WTC11 (cell line): ENCODE results near the gene TMEM30B. TPM values are rescaled to one million over a fixed set of nuclear protein-coding genes. Genes with fewer than 3 reads are reported as not detected.

Experiments used
- ATAC-seq: fragments of 200-7000 bp; cut with Tn5 transposase; 2 replicates; pipeline ENCODE4 v1.10.0; 2021; ENCODE audit warnings: mild to moderate bottlenecking, moderate library complexity
- CTCF ChIA-PET: fragments of 300-600 bp; sonication (Branson Sonifier 250); formaldehyde crosslinking; loops from one replicate; lab custom pipeline; 2021; ENCODE audit warnings: antibody characterized with exemption; lab: Charles Lee
- POLR2A ChIA-PET: fragments of 350-600 bp; sonication (Branson Sonifier 250); formaldehyde crosslinking; loops from one replicate; lab custom pipeline; 2021; ENCODE audit warnings: antibody characterized with exemption; lab: Charles Lee
- DNase-seq: peaks from one replicate; pipeline ENCODE4 v3.0.0; 2021; ENCODE audit warnings: low spot score
- H3K27ac Mint-ChIP-seq: 2 replicates; pipeline ENCODE4 v1.8.0; 2021; ENCODE audit warnings: mixed read lengths
- H3K27me3 Mint-ChIP-seq: 2 replicates; pipeline ENCODE4 v1.8.0; 2021; ENCODE audit warnings: low read depth, mild to moderate bottlenecking, moderate library complexity, mixed read lengths
- H3K36me3 Mint-ChIP-seq: 2 replicates; pipeline ENCODE4 v1.8.0; 2021; ENCODE audit warnings: mixed read lengths
- H3K4me1 Mint-ChIP-seq: 2 replicates; pipeline ENCODE4 v1.8.0; 2022; ENCODE audit warnings: mixed read lengths
- H3K4me3 Mint-ChIP-seq: 2 replicates; pipeline ENCODE4 v1.8.0; 2021; ENCODE audit warnings: mild to moderate bottlenecking, moderate library complexity, mixed read lengths
- H3K9me3 Mint-ChIP-seq: 2 replicates; pipeline ENCODE4 v1.8.0; 2021; ENCODE audit warnings: mixed read lengths
- AR ChIP-seq: fragments of 250-450 bp; sonication (Bioruptor Pico); IDR thresholded peaks from 2 replicates; pipeline ENCODE4 v1.9.0; 2021; ENCODE audit warnings: mild to moderate bottlenecking
- ELF4 ChIP-seq: sonication (generic); formaldehyde crosslinking; IDR thresholded peaks from 2 replicates; pipeline ENCODE4 v1.8.1; 2022; ENCODE audit warnings: low read depth, mild to moderate bottlenecking, moderate library complexity, missing genetic modification reagents
- ETV6 ChIP-seq: sonication (generic); formaldehyde crosslinking; IDR thresholded peaks from 2 replicates; pipeline ENCODE4 v1.8.1; 2022; ENCODE audit warnings: mild to moderate bottlenecking, missing genetic modification reagents
- FOXP1 ChIP-seq: sonication (generic); formaldehyde crosslinking; IDR thresholded peaks from 2 replicates; pipeline ENCODE4 v1.8.0; 2022; ENCODE audit warnings: missing genetic modification reagents, mild to moderate bottlenecking, moderate library complexity, borderline replicate concordance
- GTF2I ChIP-seq: fragments of 250-450 bp; sonication (Bioruptor Pico); conservative IDR thresholded peaks from 2 replicates; pipeline ENCODE4 v1.4.0; 2021; ENCODE audit warnings: mild to moderate bottlenecking
- HMGA2 ChIP-seq: fragments of 250-450 bp; sonication (Bioruptor Pico); IDR thresholded peaks from 2 replicates; pipeline ENCODE4 v1.4.0; 2021; ENCODE audit warnings: mild to moderate bottlenecking, moderate library complexity
- JUN ChIP-seq: sonication (generic); formaldehyde crosslinking; IDR thresholded peaks from 2 replicates; pipeline ENCODE4 v1.8.0; 2023; ENCODE audit warnings: mild to moderate bottlenecking, missing genetic modification reagents
- MLX ChIP-seq: sonication (generic); formaldehyde crosslinking; IDR thresholded peaks from 2 replicates; pipeline ENCODE4 v1.8.1; 2023; ENCODE audit warnings: mild to moderate bottlenecking, missing genetic modification reagents, moderate library complexity
- MYBL2 ChIP-seq: sonication (generic); formaldehyde crosslinking; IDR thresholded peaks from 2 replicates; pipeline ENCODE4 v1.8.1; 2023; ENCODE audit warnings: mild to moderate bottlenecking, moderate library complexity, missing genetic modification reagents
- NR1H2 ChIP-seq: sonication (generic); formaldehyde crosslinking; IDR thresholded peaks from 2 replicates; pipeline ENCODE4 v1.9.0; 2021; ENCODE audit warnings: mild to moderate bottlenecking, moderate library complexity, missing genetic modification reagents
- OVOL2 ChIP-seq: fragments of 250-450 bp; sonication (Bioruptor Pico); IDR thresholded peaks from 2 replicates; pipeline ENCODE4 v1.9.0; 2021; ENCODE audit warnings: mild to moderate bottlenecking, borderline replicate concordance
- PRRX2 ChIP-seq: fragments of 250-450 bp; sonication (Bioruptor Pico); IDR thresholded peaks from 2 replicates; pipeline ENCODE4 v1.8.0; 2021; ENCODE audit warnings: mild to moderate bottlenecking
- RELA ChIP-seq: sonication (generic); formaldehyde crosslinking; IDR thresholded peaks from 2 replicates; pipeline ENCODE4 v1.8.1; 2022; ENCODE audit warnings: missing genetic modification reagents, mild to moderate bottlenecking, borderline replicate concordance
- RORB ChIP-seq: fragments of 250-450 bp; sonication (Bioruptor Pico); IDR thresholded peaks from 2 replicates; pipeline ENCODE4 v1.9.0; 2021; ENCODE audit warnings: mild to moderate bottlenecking
- SP1 ChIP-seq: sonication (generic); formaldehyde crosslinking; conservative IDR thresholded peaks from 2 replicates; pipeline ENCODE4 v1.8.1; 2022; ENCODE audit warnings: missing genetic modification reagents
- USF1 ChIP-seq: sonication (generic); formaldehyde crosslinking; IDR thresholded peaks from 2 replicates; pipeline ENCODE4 v1.8.0; 2022; ENCODE audit warnings: mild to moderate bottlenecking, missing genetic modification reagents
- ZNF121 ChIP-seq: sonication (generic); formaldehyde crosslinking; IDR thresholded peaks from 2 replicates; pipeline ENCODE4 v1.8.0; 2023; ENCODE audit warnings: missing genetic modification reagents
- ZNF416 ChIP-seq: fragments of 250-450 bp; sonication (Bioruptor Pico); IDR thresholded peaks from 2 replicates; pipeline ENCODE4 v1.9.0; 2021; ENCODE audit warnings: mild to moderate bottlenecking, inconsistent platforms
- total RNA-seq: library from RNA; stranded (reverse); gene quantifications from 3 replicates; pipeline ENCODE4 v1.2.3, GENCODE V29; 2021
- TF ChIP-seq, protein P1 (sequence below): sonication (generic); formaldehyde crosslinking; IDR thresholded peaks from 2 replicates; pipeline ENCODE4 v1.8.1; 2022; ENCODE audit warnings: mild to moderate bottlenecking, moderate library complexity, missing genetic modification reagents
- TF ChIP-seq, protein P2 (sequence below): sonication (generic); formaldehyde crosslinking; conservative IDR thresholded peaks from 2 replicates; pipeline ENCODE4 v1.8.1; 2022; ENCODE audit warnings: mild to moderate bottlenecking, missing genetic modification reagents
- TF ChIP-seq, protein P3 (sequence below): fragments of 250-450 bp; sonication (Bioruptor Pico); IDR thresholded peaks from 2 replicates; pipeline ENCODE4 v1.9.0; 2021; ENCODE audit warnings: mild to moderate bottlenecking, borderline replicate concordance
- TF ChIP-seq, protein P4 (sequence below): sonication (generic); formaldehyde crosslinking; IDR thresholded peaks from 2 replicates; pipeline ENCODE4 v1.8.1; 2023; ENCODE audit warnings: mild to moderate bottlenecking, missing genetic modification reagents, moderate library complexity
- TF ChIP-seq, protein P5 (sequence below): sonication (generic); formaldehyde crosslinking; IDR thresholded peaks from 2 replicates; pipeline ENCODE4 v1.8.1; 2022; ENCODE audit warnings: low read depth, missing genetic modification reagents, borderline replicate concordance

The TMEM30B gene
- total RNA-seq, 1 experiment from 2014 or later, result 17.8 TPM

- no peak for TF ChIP-seq AR (CRISPR knock-in tag)
Observed at GRCh38 chr14:61288228-61288627, 7.1 kb upstream of the TMEM30B start (continued).

GRCh38 chr14:61287196-61287595 lies 6.1 kb upstream of the TMEM30B start:
- DNase-seq, result no peak
- no peak overlapping the region for H3K27ac Mint-ChIP-seq
- TF ChIP-seq, protein P1, sequence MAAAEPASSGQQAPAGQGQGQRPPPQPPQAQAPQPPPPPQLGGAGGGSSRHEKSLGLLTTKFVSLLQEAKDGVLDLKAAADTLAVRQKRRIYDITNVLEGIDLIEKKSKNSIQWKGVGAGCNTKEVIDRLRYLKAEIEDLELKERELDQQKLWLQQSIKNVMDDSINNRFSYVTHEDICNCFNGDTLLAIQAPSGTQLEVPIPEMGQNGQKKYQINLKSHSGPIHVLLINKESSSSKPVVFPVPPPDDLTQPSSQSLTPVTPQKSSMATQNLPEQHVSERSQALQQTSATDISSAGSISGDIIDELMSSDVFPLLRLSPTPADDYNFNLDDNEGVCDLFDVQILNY, result no peak
- TF ChIP-seq NR1H2 (no peak), RORB (CRISPR knock-in tag) (no peak), FOXP1 (CRISPR knock-in tag) (no peak), ELF4 (no peak), ZNF416 (CRISPR knock-in tag) (no peak), RELA (CRISPR knock-in tag) (no peak), HMGA2 (CRISPR knock-in tag) (no peak), ETV6 (CRISPR knock-in tag) (no peak), ZNF121 (CRISPR knock-in tag) (no peak), MLX (CRISPR knock-in tag) (no peak), MYBL2 (CRISPR knock-in tag) (no peak), GTF2I (CRISPR knock-in tag) (no peak)
- TF ChIP-seq, protein P2, sequence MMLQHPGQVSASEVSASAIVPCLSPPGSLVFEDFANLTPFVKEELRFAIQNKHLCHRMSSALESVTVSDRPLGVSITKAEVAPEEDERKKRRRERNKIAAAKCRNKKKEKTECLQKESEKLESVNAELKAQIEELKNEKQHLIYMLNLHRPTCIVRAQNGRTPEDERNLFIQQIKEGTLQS (CRISPR knock-in tag), result no peak
- TF ChIP-seq, protein P3, sequence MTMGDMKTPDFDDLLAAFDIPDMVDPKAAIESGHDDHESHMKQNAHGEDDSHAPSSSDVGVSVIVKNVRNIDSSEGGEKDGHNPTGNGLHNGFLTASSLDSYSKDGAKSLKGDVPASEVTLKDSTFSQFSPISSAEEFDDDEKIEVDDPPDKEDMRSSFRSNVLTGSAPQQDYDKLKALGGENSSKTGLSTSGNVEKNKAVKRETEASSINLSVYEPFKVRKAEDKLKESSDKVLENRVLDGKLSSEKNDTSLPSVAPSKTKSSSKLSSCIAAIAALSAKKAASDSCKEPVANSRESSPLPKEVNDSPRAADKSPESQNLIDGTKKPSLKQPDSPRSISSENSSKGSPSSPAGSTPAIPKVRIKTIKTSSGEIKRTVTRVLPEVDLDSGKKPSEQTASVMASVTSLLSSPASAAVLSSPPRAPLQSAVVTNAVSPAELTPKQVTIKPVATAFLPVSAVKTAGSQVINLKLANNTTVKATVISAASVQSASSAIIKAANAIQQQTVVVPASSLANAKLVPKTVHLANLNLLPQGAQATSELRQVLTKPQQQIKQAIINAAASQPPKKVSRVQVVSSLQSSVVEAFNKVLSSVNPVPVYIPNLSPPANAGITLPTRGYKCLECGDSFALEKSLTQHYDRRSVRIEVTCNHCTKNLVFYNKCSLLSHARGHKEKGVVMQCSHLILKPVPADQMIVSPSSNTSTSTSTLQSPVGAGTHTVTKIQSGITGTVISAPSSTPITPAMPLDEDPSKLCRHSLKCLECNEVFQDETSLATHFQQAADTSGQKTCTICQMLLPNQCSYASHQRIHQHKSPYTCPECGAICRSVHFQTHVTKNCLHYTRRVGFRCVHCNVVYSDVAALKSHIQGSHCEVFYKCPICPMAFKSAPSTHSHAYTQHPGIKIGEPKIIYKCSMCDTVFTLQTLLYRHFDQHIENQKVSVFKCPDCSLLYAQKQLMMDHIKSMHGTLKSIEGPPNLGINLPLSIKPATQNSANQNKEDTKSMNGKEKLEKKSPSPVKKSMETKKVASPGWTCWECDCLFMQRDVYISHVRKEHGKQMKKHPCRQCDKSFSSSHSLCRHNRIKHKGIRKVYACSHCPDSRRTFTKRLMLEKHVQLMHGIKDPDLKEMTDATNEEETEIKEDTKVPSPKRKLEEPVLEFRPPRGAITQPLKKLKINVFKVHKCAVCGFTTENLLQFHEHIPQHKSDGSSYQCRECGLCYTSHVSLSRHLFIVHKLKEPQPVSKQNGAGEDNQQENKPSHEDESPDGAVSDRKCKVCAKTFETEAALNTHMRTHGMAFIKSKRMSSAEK, result no peak
- TF ChIP-seq, all 79 proteins: peak for 0
- Mint-ChIP-seq H3K27me3 (peaks cover 2% of the 10 kb centered on the region; the same call in 1 of the 2 replicates), H3K4me3 (no peak overlapping the region), H3K36me3 (no peaks in the 10 kb centered on the region), H3K9me3 (no peaks in the 10 kb centered on the region), H3K4me1 (peaks cover 6% of the 10 kb centered on the region; the same call in 1 of the 2 replicates)
- CTCF ChIA-PET, result interaction anchor here (1.2 kb wide), 1 partner anchor 139 kb away, joined by 8 read pairs; no protein-coding TSS in a partner anchor
- ATAC-seq, result no peak
- POLR2A ChIA-PET, result no interaction called here

GRCh38 chr14:61285364-61285763 lies 4.2 kb upstream of the TMEM30B start:
- Mint-ChIP-seq H3K9me3 (no peaks in the 10 kb centered on the region), H3K27me3 (peaks cover 4% of the 10 kb centered on the region), H3K4me3 (no peak overlapping the region), H3K4me1 (peaks cover 9% of the 10 kb centered on the region), H3K27ac (no peak overlapping the region), H3K36me3 (no peaks in the 10 kb centered on the region)
- ATAC-seq (no peak), DNase-seq (no peak)
- CTCF ChIA-PET, result interaction anchor here (0.6 to 1.1 kb wide), 4 partner anchors 11 to 639 kb away, joined by 3 to 4 read pairs (median 3); partner anchors contain the start of gene PRKCH
- POLR2A ChIA-PET, result no interaction called here
- TF ChIP-seq, protein P4, sequence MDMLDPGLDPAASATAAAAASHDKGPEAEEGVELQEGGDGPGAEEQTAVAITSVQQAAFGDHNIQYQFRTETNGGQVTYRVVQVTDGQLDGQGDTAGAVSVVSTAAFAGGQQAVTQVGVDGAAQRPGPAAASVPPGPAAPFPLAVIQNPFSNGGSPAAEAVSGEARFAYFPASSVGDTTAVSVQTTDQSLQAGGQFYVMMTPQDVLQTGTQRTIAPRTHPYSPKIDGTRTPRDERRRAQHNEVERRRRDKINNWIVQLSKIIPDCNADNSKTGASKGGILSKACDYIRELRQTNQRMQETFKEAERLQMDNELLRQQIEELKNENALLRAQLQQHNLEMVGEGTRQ, result no peak
- no peak for TF ChIP-seq USF1 (CRISPR knock-in tag)
- TF ChIP-seq OVOL2, result no peak
- no peak for TF ChIP-seq PRRX2 (CRISPR knock-in tag)
- TF ChIP-seq, protein P5, sequence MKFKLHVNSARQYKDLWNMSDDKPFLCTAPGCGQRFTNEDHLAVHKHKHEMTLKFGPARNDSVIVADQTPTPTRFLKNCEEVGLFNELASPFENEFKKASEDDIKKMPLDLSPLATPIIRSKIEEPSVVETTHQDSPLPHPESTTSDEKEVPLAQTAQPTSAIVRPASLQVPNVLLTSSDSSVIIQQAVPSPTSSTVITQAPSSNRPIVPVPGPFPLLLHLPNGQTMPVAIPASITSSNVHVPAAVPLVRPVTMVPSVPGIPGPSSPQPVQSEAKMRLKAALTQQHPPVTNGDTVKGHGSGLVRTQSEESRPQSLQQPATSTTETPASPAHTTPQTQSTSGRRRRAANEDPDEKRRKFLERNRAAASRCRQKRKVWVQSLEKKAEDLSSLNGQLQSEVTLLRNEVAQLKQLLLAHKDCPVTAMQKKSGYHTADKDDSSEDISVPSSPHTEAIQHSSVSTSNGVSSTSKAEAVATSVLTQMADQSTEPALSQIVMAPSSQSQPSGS (CRISPR knock-in tag), result no peak
- TF ChIP-seq ELF4, result no peak
- TF ChIP-seq JUN, result no peak
- TF ChIP-seq SP1, result no peak
